Renal cortical epithelial cell (primary cell): ENCODE results near the gene PPT1. TPM values are rescaled to one million over a fixed set of nuclear protein-coding genes. Genes with fewer than 3 reads are reported as not detected.

ENCODE experiments used
- DNase-seq: peaks from one replicate; pipeline ENCODE4 v3.0.0-alpha.2; 2011; ENCODE audit warnings: low read depth
- total RNA-seq: library from RNA; depleted of rRNA; stranded (reverse); fragments of >200 nt; gene quantifications from 2 replicates; pipeline ENCODE4 v1.2.3, GENCODE V29; 2014

The PPT1 gene
- total RNA-seq, 1 donor from 2014 or later = 51.4 TPM

DNA sequence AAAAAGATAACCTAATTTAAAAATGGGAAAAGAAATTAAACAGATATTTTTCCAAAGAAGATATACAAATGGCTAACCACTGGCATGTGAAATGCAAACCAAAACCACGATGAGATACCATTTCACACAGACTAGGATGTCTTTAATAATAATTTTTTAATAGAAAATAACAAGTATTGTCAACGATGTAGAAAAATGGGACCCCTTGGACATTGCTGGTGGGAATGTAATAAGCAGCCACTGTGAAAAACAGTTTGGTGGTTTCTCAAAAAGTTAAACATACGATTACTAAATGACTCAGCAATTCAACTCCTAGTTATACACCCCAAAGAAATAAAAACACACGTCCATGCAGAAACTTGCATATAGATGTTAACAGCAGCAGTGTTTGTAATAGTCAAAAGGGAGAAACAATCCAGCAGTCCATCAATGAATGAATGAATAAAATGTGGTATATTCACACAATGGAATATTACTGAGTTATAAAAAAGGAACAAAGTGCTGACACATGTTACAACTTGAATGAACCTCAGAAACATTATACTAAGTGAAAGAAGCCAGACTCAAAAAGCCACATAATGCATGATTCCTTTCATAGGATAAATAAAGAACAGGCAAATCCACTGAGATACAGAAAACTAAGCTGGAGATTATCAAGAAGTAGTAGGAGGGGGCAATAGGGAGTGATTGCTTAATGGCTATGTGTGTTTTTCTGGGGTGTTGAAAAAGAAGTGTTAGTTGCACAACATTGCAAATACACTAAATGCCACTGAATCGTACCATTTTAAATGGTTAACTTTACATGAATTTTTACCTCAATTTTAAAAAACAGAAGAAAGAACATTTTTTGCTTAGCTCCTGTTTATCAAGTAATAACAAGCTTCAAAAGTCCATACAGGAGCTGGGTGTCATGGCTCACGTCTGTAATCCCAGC lies 4.1 kb downstream of the PPT1 start:
- no peak for DNase-seq

DNA sequence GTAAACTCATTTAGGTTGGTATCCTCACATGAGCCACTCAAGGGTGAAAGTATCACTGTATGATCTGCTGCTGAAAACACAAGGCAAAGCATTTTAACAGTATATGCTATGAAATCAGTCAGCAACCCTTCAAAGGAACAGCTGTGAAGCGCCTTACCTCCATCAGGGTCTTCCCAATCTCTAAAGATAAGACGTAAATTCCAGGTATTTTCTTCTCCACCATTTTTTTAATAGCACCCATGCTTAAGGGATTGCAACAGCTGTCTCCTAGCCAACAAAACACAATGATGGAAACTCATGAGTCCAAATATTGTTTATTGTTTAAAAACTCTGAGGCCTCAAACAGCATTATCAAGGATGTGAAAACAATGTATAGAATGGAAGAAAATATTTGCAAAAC lies 4.8 kb downstream of the PPT1 start:
- DNase-seq = no peak

DNA sequence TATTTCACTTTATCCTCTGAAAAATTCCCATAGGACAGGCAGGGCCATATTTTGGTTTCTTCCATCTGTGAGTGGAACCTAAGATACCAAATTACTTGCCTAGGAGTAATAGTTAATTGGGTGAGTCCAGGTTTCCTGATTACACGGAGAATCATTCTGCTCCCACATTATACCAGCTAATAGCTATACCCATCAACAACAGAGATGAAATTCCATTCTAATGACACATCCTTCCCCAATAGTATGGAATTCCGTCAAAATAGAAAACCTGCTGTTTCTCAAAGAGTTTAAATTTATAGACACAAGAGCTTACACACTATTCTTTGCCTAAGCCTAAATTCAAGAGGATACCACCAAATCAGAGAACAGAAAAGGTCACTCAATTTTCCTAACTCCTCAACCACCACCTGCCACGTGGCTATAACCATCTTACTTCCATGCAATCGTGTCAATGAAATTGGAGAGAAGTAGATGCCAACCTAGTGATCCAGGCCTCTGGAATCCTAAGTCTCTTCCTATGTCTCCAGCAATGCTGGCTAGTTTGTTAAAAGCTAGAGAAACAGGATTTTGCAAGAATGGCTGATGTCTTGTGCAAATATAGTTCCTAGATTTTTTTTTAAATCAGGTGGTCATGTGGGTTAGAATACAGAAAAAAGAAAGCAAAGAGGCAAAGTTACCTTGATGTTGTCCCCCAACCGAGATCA lies 6.2 kb downstream of the PPT1 start:
- DNase-seq = no peak

GRCh38 chr1:40084750-40085149 lies 12.3 kb downstream of the PPT1 start:
- peak; percentile 52 for DNase-seq

- no peak for DNase-seq
Observed at GRCh38 chr1:40081871-40082270, 15.2 kb downstream of the PPT1 start.

DNA sequence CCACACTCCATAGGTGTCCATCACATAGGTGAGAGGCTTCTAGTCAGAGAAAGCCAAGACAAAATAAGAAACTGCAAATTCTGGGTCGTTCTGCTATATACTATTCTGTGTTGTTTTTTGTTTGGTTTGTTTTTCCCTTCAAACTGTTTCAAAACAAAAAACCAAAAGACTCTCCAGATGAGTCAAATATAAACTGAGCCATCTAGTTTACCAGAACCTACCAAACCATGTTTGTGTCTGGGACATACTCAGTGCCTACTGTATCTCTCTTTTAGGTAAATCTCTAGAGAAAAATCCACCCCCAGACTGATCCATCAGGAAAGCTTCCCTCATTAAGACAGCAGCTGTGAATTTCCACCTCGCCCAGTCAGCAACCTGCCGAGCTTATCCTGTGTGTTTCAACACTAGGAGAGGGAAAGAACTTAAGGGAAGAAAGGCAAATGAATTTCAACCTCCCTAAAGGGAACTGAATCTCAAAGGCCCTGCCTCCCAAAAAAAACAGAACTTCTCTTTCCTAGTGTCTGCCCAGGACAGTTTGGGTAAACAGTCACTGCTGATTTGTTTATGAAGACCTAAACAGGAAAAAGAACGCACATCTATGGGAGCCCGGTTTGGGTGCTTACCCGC lies 17.2 kb downstream of the PPT1 start:
- DNase-seq = no peak

DNA sequence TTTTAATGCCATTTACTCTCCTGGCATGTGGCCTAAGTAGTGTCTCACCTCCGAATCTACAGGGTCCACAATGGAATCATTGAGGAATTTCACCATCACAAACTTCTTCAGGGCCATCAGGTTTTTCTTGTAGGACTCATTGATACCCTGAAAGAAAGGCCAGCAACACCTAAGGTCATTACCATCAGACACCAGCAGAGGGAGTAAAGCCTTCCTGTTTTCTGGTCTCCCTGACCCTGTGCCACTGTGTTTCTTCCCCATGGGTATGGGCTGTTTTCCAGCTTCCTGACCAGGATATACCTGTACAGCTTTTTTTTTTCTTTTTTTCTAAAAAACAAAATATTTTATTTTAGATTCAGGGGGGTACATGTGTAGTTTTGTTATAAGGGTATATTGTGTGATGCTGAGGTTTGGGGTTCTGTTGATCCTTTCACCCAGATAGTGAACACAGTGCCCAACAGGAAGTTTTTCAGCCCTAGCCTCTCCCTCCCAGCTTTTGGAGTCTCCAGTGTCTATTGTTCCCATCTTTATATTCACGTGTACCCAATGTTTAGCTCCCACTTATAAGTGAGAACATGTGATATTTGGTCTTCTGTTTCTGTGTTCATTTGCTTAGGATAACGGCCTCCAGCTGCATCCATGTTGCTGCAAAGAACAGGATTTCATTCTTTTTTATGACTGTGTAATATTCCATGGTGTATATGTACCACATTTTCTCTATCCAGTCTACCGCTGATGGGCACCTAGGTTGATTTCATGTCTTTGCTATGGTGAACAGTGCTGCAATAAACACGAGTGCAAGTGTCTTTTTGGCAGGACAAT lies 18.3 kb downstream of the PPT1 start:
- DNase-seq = peak; percentile 53

DNA sequence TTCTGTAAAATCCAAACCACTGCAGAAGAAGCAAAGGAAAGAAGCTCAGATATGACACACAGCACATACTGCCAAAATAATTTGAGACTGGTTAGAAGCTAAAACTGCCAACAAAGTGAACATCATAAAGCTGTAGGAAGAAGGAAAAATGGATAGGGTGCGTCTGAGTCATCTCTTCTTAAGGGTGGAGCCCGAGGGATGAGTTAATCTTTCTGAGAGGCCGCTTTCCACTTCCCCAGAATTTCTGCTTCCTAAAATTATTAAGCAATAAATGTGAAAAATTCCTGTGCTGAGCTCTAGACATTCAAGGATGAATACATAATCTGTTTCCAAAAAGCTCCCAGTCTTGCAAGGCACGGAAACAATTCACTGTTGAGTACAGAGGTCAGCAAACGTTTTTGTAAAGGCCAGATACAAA lies 20.1 kb downstream of the PPT1 start:
- DNase-seq = no peak

DNA sequence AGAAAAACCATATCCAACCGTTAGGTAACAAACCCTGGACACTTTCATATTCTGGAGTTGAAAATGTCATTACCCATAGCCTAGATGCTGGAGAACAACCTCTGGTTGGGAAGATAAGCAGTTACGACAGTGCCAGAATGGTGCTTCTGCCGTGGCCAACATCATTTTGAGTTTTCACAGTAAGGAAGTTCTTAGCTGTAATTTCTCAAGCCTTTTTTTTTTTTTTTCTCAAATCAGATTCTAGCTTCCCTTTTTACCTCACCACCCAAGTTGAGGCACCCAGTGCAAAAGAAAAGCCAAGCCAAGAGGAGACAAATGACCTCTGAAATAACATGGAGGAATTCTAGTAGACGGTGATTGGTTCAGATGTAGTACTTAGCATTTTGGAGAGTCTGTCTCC lies 21.8 kb downstream of the PPT1 start:
- no peak for DNase-seq

- DNase-seq = no peak
Observed at GRCh38 chr1:40073062-40073461, 24.0 kb downstream of the PPT1 start.

DNA sequence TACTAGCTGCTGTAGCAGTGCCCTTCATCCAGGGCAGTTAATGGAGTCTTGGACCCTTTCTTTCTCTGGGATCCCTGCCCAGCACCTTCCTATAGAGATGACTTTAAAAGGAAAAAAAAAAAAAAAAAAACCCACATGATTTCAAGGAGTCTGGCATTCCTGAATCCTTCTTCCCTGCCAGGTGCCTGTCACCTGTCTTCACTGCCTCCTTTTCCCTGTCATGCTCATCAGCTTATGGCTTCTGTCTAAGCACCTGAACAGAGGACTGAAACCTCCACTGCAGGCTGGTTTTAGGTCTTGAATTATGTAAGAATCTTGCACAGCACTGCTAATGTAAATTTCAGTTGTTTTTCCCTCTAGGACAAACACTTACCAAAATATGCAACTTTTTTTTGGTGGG lies 24.9 kb downstream of the PPT1 start:
- DNase-seq = no peak

DNA sequence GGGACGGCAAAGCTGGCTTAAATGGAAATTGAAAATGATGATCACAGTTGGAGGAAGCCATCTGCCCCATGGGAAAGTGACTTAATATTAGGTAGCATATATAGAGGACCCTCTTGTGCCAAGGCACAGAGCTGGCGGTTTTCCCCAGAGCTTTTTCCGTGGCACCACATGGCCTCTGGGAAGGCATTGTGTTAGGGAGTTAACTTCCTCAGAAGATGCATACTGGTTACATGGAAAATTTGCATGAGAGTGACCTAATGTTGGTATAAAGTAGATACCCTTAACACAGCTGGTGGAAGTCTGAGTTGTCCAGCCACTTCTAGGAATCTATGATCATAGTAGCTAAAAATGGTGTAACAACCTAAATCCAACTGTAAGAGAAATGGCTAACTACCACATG lies 29.2 kb downstream of the PPT1 start:
- no peak for DNase-seq

GRCh38 chr1:40067023-40067422 lies 30.0 kb downstream of the PPT1 start:
- DNase-seq = no peak

DNA sequence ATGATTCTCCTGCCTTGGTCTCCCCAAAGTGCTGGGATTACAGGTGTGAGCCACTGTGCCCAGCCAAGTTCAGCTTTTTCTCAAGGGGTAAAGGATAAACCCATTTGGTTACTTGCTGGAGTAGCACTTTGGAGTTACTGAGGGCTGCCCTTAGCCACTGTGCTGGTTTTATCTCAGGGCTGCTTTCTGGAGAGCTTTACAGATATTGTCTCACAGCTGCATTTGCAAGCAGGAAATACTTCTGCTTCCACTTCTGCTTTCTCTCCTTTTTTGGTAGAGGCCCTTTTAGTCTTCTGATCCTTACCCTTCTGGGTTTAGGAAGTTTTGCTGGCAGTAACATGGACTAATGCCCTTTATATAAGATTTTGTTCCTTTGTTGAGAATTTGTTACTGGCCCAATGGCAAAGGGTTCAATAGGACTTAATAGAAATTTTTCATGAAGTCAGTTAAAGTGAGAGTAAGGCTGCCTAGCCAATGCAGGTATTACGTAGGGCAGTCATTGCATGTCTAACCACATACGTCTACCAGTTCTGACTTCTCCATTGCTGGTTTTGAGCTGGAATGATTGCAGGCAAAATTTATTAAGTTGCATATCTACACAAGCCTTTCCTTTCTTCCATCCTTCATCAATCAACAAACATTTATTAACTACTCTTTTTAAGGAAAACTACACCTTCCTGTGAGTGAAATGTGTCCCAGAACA lies 32.1 kb downstream of the PPT1 start:
- DNase-seq = no peak

GRCh38 chr1:40059960-40060750 lies 36.9 kb downstream of the PPT1 start:
- DNase-seq = no peak

GRCh38 chr1:40059338-40059959 lies 37.6 kb downstream of the PPT1 start:
- peak; percentile 68 for DNase-seq

DNA sequence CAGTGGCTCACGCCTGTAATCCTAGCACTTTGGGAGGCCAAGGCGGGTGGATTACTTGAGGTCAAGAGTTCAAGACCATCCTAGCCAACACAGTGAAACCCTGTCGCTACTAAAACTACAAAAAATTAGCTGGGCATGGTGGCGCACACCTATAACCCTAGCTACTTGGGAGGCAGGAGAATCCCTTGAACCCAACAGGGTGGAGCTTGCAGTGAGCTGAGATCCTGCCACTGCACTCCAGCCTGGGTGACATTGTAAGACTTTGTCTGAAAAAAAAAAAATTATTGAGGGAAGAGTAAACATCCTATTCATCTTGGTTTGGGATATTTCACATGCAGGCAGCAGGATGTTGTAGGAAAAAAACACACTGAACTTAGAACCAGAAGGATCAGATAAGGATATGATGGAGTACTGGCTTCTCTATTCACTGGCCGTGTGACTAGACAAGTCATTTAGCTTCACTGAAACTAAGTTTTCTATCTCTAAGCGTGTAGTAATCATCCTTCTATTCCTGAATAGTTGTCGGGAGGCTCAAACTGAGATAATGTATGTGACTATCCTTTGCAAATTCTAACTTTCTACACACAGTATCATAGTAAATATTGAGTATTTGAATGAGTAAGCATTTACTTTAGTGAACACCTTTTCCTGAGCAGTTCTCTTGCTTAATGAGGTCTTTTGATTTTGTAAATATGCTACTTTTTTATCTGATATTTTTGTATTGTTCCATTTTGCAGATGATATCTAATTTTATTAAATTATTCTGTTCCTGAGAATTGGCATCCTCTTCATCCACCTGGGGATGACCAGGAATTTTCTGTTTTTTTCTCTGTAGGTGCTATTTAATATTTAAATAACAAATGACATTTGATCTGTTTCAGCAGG lies 38.4 kb downstream of the PPT1 start:
- no peak for DNase-seq

DNA sequence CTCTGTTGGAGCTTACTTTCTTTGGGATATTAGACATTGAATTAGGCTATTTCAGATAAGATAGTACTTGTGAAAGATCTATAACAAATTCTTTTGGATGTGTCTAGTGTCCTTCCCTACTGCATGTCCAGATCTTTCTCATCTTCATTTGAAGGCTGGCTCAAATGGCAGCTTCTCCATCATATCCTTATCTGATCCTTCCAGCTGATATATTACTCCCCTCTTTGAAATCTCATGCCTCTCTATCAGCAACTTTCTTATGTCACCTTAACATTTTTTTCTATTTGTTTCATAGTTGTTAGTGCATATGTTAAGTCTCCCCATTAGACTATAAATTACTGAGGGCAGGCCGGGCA lies 39.0 kb downstream of the PPT1 start:
- no peak for DNase-seq
